Right hindlimb (tissue), 1 donor: ENCODE data around the gene LGI4.
"Not testable (repeated sequence)": the region's sequence is repeated elsewhere in the genome, so short reads cannot be mapped to it uniquely, and the experiment has no call there.

ENCODE experiments used
- DNase-seq: peaks from one replicate; pipeline ENCODE4 v3.0.0-alpha.2; 2018

Gene LGI4

DNA sequence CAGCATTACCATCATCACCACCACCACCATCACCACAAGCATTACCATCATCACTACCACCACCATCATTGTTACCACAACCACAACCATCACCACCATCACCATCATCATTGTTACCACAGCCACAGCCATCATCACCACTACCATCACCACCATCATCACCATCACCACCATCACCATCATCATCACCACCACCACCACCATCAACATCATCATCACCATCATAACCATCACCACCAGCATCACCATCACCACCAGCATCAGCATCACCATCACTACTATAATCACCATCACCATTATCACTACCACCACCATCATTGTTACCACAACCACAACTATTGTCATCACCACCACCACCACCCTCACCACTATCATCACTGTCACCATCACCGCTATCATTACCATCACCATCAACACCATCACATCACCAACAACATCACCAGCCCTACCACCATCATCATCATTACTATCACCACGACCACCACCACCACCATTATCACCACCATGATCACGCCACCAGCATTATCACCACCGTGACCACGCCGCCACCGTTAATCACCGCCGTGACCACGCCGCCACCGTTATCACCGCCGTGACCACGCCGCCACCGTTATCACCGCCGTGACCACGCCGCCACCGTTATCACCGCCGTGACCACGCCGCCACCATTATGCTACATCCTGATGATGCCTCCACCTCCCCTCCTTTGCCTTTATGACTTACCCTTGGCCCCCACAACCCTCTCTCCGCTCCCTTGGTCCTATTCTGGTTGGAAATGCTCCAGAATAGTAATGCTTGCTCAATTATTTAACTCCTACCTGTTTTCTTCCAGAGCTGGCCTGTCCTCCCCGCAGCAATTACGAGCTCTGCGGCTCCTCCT, 29.2 kb downstream of the LGI4 start:
- no peak for DNase-seq

DNA sequence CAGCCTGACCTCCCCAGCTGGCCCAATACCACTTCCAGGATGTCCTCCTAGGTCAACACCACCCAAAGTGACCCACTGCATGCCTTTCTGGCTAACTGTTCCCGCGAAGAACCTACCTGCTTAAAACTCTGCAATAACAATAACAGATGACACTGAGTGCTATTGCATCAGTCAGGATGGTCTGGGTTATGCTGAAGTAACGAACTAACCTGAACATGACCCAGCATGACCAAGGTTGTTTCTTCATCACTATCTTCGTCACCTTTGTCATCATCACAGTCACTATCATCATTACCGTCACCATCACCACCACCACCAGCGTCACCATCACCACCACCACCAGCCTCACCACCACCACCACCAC, 29.8 kb downstream of the LGI4 start:
- no peak for DNase-seq

DNA sequence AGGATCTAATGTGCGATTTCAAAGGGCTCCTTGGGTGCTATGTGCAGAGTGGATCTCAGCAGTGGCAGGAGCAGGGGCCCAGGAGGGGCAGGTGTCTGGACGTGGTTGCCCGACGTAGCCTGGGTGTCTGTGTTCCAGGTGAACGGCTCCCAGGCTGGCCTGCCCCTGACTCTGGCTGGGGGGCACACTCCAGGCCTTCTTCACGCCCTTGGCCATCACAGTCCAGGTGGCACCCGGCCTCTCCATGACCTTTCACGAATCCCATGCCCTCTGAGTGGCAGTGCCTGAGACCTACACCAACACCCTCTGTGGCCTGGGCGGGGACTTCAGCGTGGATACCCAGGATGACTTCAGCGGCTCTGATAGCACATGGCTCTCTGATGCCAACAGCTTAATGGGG, 30.5 kb downstream of the LGI4 start:
- DNase-seq: no peak

DNA sequence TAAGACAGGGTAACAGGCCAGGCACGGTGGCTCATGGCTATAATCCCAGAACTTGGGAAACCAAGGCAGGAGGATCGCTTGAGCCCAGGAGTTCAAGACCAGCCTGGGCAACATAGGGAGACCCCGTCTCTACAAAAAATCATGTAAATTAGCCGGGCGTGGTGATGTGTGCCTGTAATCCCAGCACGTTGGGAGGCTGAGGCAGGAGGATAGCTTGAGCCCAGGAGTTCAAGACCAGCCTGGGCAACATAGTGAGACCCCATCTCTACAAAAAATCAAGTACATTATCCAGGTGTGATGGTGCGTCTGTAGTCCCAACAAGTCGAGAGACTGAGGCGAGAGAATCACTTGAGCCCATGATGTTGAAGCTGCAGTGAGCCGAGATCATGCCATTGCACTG, 31.2 kb downstream of the LGI4 start:
- not testable (repeated sequence) for DNase-seq

DNA sequence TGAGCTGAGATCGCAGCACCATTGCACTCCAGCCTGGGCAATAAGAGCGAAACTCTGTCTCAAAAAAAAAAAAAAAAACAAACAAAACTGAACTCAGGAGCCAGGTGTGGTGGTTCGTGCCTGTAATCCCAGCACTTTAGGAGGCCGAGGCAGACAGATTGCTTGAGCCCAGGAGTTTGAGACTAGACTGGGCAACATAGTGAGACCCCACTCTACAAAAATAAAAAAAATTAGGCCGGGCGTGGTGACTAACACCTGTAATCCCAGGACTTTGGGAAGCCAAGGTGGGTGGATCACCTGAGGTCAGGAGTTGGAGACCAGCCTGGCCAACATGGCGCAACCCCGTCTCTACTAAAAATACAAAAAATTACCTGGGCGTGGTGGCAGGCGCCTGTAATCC, 32.9 kb downstream of the LGI4 start:
- DNase-seq: not testable (repeated sequence)

DNA sequence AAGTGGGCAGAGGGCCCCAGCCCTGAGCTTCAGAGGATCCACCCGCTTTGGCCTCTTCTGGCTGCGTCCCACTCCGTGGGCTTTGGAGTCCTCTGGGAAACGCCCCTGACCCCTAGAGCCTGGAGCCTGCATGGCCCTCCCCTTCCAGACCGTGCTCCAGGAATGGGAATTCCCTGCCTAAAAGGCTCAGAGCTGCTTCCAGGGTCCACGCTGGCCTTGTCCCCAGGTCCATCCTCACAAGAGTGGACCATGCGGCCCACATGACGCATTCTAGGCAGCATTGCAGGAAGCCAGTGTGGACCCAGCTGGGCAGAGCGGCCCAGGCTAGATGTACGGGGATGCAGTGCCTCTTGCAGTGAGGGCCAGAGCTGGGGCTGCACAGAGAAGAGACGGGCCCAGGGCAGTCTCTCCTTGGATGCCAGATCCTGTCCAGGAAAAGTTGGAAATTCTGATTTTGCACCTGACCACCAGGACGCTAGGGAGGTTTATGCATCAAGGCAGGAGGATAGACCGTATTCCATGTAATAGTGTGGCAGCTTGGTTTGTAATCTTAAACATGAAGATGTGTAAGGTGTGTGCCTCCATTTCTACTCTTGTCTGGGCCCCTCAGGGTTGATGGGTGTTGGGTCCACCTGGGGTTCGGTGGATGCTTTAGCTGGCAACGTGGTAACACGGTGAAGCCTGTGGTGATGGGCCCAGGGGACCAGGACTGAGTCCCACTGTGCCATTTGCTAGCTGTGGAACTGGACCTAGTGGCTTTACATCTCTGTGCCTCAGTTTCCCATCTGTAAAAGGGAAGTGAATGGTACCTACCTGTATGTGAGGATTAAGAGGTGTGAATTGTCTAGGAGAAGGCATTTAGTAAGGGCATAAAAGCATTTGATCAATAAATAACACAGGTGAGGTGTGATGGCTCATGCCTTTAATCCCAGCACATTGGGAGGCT, 34.0 kb downstream of the LGI4 start:
- DNase-seq: no peak

DNA sequence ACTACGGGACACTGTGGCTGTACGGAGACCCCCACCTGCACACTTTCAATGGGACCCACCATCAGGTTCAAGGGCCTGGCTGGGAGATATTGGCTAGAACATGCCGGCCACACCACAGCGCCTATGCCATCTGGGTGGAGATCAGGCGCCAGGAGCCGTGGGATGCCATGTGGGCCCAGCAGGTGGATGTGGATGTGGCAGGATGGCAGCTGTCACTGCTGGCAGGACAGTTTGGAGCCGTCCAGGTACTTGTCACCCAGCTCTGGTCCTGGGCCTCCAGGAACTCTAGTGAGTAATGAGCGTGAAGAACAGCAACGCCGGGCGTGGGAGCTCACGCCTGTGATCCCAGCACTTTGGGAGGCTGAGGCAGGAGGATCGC, 35.0 kb downstream of the LGI4 start:
- DNase-seq: no peak

DNA sequence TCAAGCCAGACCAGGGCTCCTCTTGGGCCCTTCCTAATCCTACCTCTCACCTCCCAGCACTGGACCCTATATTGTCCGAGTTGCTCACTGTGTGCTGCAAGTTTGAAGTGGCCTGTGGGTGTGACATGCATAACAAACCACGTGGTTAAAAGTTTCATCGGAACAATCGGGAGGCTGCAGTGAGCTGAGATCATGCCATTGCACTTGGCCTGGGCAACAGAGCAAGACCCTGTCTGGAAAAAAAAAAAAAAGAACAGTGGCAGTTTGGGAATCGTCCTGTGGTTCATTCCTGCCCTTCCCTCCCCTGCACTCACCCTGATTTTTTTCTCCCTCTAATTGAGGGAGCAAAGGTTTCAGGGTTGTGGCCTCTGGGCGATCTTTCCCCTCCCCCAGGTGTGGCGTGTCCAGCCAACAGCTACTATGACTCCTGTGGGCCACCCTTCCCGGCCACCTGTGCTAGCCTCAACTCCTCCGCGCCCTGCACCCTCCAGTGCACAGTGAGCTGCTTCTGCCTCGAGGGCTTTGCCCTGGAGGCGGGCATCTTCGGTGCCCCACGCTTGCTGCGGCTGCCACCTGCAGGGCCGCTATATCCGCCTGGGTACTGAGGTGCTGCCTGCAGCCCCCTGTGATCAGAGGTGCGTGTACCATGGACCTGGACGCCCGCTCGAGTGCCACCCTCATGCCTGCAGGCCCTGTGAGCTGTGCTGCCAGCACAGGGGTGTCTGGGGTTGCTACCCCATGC, 35.5 kb downstream of the LGI4 start:
- no peak for DNase-seq

DNA sequence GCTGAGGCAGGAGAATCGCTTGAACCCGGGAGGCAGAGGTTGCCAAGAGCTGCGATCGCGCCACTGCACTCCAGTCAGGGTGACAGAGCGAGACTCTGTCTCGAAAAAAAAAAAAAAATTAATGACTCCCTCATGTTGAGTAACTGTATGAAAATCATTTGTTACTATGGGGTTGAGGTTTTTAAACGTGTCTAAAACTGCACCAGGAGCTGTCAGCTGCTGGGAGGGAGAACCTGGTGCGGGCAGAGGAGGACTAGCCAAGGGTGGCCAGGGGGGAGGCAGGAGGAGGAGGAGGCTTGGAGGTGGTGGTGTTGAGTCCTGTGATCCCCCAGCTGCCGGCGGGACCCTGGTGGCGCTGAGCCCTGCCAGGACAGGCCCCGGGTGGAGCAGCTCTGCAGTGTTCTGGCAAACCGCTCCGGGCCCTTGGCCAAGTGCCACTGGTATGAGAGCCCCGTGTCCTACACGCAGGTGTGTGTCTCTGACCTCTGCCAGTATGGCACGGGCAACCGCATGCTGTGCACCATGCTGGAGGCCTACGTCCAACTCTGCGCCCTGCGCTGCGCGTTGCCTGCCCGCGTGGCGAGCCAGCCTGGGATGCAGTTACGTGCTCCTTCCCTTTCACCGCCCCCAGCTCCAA, 36.3 kb downstream of the LGI4 start:
- no peak for DNase-seq

DNA sequence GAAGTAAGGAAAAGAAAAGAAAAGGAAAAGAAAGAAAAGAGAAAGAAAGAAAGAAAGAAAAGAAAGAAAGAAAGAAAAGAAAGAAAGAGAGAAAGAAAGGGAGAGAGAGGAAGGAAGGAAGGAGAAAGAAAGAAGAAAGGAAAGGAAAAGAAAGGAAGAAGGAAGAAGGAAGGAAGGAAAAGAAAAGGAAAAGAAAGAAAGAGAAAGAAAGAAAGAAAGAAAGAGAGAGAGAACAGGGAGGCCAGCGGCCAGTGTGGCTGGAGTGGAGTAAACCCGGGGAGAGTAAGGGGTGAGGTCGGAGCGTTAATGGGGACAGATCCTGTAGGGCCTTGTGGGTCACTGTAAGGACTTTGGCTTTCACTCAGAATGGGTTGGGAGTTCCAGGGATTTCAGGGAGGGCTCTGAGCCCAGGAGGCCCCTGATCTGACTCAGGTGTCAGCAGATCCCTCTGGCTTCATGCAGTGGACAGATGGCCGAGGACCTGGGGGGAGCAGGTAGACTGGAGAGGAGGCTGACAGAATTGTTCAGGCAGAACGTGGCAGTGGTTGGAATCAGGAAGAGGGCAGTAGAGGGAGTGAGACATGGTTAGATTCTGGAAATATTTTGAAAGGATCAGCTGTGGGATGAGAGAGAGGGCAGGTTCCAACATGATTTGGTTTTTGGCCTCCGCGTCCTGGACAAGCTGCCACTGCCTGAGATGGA, 39.0 kb downstream of the LGI4 start:
- DNase-seq: no peak

DNA sequence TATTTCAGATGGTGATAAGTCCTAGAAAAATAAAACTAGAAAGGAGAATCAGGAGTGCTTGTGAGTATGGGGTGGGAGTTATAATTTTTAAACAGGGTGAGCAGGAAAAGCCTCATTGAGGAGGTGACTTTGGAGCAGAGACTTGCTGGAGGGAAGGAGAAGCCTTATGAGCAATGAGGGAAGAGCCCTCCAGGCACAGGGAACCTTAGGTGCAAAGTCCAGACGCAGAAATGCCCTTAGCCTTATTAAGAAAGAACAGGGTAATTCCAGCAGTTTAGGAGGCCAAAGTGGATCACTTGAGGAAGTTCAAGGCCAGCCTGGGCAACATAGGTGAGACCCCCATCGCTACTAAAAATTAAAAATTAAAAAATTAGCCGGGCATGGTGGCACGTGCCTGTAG, 40.2 kb downstream of the LGI4 start:
- DNase-seq: no peak

DNA sequence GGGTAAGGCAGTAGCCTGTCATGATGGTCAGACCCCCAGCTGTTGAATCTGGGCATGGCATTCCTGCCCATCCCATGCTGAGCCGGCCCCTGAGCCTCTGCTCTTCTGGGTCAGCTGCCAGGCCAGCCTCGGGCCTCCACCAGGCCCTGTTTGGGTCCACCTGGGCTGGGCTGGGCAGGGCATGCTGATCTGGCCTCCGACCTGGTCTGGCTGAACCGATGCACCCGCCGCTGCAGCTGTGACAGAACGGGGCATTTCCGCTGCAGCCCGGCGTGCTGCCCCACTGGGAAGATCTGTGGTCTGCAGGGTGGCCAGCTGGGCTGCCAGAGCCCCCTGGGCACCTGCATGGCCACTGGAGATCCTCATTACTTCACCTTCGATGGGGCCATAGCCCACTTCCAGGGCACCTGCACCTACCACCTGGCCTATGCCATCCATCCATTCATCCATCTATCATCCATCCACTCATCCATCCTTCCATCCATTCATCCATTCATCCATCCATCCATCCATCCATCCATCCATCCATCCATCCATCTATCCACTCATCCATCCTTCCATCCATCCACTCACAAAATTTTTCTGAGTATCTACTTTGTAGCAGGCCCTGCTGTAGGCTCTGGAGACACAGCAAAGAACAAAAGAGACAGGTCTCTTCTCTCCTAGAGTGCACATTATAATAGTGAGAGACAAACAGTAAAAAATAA, 40.8 kb downstream of the LGI4 start:
- no peak for DNase-seq

DNA sequence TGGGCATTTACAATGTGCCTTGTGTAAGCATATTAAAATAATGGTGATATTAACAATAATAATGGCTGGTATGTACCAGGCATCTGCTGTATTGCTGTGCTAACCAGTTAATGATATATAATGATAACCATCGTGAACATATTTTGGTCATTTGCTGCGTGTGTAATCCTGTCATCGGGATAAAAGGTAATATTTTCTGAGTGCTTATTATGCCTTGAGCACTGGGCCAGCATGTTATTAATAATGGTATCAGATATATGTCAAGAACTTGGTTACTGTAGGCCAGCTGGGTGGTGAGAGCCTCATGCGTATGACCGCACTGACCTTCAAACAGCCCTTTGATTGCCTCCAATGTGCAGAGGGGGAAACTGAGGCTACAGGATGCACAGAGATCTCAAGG, 41.4 kb downstream of the LGI4 start:
- DNase-seq: no peak

DNA sequence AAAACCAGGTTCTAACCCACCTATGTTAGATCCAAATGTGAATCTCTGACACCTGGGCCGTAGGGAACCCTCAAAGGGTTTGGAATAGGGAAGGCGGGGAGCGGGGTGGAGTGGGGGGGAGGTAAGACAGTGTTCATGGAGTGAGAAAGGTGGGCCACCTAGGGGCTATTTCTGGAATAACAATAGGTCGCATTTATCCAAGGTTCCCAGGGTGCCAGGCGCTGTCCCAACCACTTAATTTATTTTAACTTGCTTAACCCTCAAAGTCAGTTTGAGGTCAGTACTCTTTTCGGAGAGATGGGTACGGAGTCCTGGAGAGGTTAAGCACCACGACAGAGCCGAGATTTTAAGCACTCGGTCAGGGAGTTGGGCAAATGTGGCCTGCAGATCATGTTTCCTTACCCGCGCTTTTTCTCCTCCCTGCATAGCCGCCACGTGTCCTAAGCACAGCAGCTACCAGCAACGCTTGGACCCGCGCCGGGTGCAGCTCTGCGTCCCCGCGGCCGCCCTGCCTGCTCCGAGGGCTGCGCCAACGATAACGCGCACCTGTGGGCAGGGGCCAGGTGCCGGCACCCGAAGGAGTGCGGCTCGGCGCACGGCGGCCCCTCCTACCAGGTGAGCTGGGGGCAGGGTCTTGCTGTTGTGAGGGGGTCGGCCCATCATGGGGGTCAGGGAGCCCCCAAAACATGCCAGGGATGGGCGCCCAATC, 44.2 kb downstream of the LGI4 start:
- DNase-seq: peak; percentile 57

DNA sequence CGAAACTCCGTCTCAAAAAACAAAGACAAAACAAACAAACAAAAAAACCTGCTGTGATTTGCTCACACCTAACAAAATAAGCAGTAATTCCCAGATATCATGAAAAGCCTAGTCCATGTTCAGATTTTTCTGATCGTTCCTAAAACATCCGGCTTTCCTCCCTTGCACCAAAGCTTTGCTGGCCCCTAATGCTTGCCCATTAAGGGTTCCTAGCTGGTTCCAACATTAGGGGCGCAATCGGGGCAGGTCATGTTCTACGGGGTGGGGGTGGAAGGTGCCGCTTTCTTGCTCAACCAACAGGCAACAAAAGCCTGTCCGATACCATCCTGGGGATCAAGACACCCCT, 44.7 kb downstream of the LGI4 start:
- no peak for DNase-seq

DNA sequence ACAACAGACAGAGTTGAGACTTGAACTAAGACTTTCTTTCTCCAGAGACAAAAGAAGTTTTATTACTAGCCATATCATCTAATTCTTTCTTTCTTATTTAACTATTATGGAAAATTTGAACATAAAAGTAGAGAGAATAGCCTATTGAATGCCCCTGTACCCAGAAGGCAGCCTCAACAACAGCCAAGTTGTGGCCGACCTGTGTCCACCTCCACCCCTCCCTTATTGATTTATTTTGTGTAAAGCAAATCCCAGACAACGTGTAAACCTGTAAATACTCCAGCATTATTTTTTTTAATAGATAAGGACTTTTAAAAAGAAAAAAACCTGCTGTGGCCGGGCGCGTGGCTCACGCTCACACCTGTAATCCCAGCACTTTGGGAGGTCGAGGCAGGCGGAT, 45.3 kb downstream of the LGI4 start:
- no peak for DNase-seq

DNA sequence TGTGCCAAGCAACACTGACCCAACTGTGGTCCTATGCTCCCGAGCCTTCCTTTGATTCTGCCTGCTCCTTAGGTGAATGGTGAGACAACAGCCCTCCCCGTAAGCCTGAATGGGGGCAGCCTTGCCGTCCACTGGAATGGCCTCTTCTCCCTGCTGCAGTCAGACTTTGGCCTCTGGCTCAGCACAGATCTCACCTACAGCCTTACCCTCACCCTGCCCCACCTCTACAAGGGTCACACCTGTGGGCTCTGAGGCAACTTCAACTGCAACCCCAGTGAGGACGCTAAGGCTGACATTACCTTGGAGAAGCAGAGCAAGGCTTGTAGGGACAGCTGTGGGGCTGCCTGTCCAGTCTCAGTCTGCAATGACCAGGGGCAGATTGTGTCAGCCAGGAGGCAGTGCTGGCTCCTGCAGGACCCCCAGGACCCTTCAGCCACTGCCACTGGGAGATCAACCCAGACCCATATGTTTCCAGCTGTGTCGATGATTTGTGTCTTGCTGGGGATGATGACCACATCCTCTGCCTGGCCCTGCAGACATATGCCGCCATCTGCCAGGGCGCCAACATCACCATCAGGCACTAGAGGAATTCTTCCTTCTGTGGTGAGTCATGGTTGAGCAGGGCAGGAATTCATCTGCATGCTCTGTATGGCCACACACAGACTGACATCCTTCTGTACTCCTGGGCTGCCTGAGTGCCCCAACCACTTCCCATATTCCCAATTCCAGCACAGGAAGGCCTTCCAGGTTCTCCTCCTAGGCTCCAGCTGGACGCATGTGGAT, 46.5 kb downstream of the LGI4 start:
- DNase-seq: peak; percentile 39

DNA sequence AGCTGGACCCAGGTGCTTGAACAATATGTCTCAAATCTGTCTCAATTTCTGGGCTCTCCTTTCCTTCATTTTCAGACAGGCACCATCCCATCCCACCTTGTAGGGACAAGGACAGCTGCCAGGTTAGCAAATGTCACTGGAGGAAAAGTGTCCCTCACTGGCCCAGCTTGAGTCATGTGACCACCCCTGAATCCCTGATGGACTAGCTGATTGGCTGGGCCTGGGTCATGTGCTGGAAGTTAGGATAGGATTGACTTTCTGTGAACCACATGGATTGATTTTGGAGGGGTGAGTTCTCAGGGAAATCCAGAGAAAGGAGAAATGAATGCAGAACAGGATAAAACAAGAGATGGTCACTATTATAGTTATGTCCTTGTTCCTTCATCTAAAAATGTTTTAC, 47.5 kb downstream of the LGI4 start:
- DNase-seq: no peak

DNA sequence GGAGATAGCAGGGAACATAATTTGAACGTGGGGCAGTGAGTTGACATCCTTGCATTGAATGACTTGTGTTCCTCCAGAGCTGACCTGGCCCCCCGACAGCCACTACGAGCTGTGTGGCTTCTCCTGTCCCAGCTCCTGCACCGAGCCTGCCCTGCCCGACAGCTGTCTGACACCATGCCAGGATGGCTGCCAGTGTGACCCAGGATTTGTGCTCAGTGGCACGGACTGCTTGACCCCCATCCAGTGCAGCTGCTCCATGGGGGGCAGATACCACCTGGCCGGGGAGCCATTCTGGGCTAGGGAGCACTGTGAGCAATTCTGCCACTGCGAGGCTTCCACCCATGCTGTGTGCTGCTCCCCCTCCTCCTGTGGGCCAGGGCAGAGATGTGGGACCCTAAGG, 48.4 kb downstream of the LGI4 start:
- peak; percentile 57 for DNase-seq

DNA sequence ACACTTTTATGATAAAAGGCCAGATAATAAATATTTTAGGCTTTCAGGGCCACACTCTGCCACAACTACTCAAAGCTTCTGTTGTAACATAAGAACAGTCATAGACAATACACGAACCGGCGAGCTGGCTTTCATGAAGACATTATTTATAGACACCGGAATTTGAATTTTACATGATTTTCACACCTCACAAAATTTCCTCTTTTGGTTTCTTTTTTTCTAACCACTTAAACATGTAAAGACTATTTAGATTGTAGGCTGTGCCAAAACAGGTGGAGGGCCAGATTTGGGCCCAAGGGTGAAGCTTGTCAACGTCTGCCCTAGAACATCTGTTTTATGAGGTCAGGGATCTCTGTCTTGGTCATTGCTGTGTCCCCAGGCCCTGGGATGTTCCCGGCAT, 48.9 kb downstream of the LGI4 start:
- DNase-seq: no peak

DNA sequence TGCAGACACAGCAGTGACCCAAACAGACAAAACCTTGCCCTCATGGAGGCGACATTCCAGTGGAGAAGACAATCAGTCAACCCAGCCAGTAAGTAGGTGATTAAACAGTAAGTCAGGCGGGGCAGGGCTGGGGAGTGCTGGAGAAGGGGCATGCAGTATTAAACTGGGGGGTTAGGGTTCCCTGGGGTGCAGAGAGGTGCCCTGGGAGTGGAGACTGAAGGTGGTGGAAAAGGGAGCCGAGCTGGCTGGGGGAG, 50.4 kb downstream of the LGI4 start:
- DNase-seq: no peak
